GM12891 (cell line): ENCODE measurements around the gene HNRNPH2.

Experiments used
- DNase-seq: peaks from one replicate; pipeline ENCODE4 v3.0.0; 2011; ENCODE audit warnings: low spot score; ENCODE audit not compliant: insufficient read length
- FAIRE-seq: peaks from 2 replicates; lab custom pipeline; 2011; peaks lifted over from hg19 to GRCh38; lab: Jason Lieb, UNC
- PAX5 ChIP-seq: IDR thresholded peaks from 2 replicates; pipeline ENCODE4 v1.6.1; 2011; ENCODE audit warnings: low read length, moderate library complexity, mild to moderate bottlenecking; ENCODE audit not compliant: insufficient read depth, severe bottlenecking
- POLR2A ChIP-seq: IDR thresholded peaks from 2 replicates; pipeline ENCODE4 v1.6.1; 2011; ENCODE audit warnings: low read depth, low read length, control low read depth
- POLR2AphosphoS5 ChIP-seq: IDR thresholded peaks from 2 replicates; pipeline ENCODE4 v1.6.1; 2011; ENCODE audit warnings: low read depth, low read length, control low read depth
- POU2F2 ChIP-seq: IDR thresholded peaks from 2 replicates; pipeline ENCODE4 v1.6.1; 2011; ENCODE audit warnings: low read depth, mild to moderate bottlenecking, control low read depth, low read length, moderate library complexity
- SPI1 ChIP-seq: IDR thresholded peaks from 2 replicates; pipeline ENCODE4 v1.6.1; 2011; ENCODE audit warnings: low read depth, low read length, control low read depth
- TAF1 ChIP-seq: IDR thresholded peaks from 2 replicates; pipeline ENCODE4 v1.6.1; 2011; ENCODE audit warnings: low read depth, low read length, control low read depth

HNRNPH2 gene

DNA sequence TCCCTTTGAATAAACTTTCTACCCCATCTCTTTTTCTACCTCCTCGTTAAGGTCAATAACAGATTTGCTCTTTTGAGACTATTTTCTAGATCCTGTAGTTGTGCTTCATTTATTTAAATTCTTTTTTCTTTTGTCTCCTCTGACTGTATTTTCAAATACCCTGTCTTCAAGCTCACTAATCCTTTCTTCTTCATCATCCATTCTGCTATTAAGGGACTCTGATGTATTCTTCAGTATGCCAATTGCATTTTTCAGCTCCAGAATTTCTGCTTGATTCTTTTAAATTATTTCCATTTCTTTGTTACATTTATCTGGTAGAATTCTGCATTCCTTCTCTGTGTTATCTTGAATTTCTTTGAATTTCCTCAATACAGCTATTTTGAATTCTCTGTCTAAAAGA lies 41.3 kb downstream of the HNRNPH2 start:
- FAIRE-seq (no peak), DNase-seq (no peak)
- TF ChIP-seq POLR2A: no peak

DNA sequence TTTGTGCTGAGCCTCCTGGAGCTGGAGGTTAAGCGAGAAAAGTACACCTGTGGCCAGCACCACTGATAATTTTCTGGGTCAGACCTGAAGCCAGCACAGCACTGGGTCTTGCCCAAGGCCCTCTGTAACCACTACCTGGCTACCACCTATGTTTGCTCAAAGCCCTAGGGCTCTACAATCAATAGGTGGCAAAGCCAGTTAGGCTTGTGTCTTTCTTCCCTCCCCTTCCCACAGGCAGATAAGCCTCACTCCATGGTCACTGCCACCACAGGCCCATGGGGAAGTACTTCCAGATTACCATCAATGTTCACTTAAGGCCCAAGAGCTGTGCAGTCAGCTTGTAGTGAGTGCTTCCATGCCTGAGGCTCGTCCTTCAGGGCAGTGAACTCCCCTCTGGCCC lies 42.1 kb downstream of the HNRNPH2 start:
- TF ChIP-seq POLR2A (no peak), PAX5 (no peak), POLR2AphosphoS5 (no peak), SPI1 (no peak), TAF1 (no peak), POU2F2 (no peak)
- no peak for FAIRE-seq
- DNase-seq: no peak

DNA sequence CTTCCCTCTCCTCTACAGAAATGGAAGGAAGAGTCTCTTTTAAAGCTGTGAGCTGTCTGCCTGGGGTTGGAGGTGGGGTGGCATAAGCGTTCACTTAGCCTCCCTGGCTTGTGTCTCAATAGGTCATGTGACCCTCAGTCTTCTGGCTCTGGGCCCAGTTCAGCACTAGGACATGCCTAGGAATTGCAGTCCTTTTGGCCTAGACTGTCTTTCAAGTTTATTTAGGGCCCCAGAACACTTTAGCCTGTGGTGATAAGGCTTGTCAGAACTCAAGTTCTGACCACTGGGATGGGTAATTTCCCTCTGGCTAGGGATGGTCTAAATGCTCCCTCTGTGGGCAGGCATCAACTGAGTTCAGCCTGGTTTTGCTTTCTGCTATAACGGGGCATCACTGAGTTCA lies 42.9 kb downstream of the HNRNPH2 start:
- FAIRE-seq (no peak), DNase-seq (no peak)
- TF ChIP-seq PAX5 (no peak), POLR2AphosphoS5 (no peak), POU2F2 (no peak), TAF1 (no peak), SPI1 (no peak), POLR2A (no peak)

DNA sequence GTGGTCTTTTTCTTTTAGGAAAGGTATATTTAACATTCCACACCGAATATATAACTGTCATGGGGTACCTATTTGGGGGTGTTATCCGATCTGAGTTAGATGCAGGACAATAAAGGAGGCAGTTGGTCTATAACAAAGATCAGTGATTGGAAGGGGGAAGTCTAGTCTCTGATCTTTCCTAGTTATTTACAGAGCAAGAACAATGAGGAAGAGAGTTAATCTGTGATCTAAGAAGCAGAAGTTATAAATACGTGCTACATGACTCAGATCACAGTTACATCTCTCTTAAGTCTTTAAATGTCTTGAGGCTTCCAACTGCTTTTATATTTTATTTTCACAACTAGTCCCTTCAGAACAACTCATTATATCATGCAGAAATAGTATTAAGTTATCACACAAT lies 44.0 kb downstream of the HNRNPH2 start:
- FAIRE-seq (no peak), DNase-seq (no peak)
- TF ChIP-seq SPI1: no peak
- no peak for TF ChIP-seq POLR2A
- no peak for TF ChIP-seq PAX5
- no peak for TF ChIP-seq POLR2AphosphoS5

DNA sequence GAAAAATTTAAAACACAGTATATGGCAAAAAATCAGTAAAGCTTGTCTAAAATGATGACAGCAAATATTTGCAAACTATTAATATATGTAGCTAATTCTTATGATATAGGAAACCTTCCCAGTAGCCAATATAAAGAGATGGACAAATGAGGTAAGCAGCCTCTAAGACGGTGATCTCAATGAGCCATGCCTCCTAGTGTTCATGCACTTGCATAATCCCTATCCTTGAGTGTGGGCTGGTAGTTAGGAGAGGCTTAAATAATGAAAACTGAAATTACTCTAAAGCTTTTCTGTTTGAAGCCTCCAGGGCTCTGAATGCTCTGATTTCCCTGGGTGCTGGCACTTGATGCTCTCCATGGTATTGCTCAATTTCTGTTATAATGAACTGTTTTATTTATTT lies 52.6 kb downstream of the HNRNPH2 start:
- no peak for FAIRE-seq
- TF ChIP-seq SPI1: no peak
- no peak for TF ChIP-seq PAX5
- no peak for TF ChIP-seq POU2F2
- no peak for TF ChIP-seq TAF1
- TF ChIP-seq POLR2A: no peak
- no peak for TF ChIP-seq POLR2AphosphoS5
- DNase-seq: no peak

DNA sequence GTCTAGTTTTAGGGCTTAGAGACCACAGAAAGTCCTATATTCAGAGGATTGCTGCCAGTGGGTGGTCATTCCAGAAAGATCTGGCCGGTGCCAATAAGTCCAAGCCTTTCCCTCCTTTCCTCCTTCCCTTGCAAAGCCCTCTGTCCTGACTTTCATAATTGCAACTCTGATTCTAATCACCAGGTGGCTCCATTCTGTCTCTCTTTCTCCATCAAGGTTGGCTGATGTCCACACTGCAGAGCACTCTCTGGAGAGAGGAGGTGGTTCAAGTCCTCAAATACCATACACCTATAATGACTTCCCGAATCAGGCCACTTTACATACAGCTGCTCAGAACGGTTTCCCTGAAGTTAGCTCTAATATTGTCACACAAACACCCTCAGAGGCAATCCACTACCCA lies 54.9 kb downstream of the HNRNPH2 start:
- no peak for FAIRE-seq
- DNase-seq: no peak
- TF ChIP-seq TAF1: no peak
- TF ChIP-seq PAX5: no peak
- no peak for TF ChIP-seq POU2F2
- no peak for TF ChIP-seq SPI1
- TF ChIP-seq POLR2A: no peak
- TF ChIP-seq POLR2AphosphoS5: no peak
